Suppressor macrophage (primary cell): ENCODE measurements around the gene CAP2.

Experiments
- DNase-seq, 4 experiments: peaks; one replicate each; pipeline ENCODE4 v3.0.0-alpha.2; 2020 to 2022

The CAP2 gene

DNA sequence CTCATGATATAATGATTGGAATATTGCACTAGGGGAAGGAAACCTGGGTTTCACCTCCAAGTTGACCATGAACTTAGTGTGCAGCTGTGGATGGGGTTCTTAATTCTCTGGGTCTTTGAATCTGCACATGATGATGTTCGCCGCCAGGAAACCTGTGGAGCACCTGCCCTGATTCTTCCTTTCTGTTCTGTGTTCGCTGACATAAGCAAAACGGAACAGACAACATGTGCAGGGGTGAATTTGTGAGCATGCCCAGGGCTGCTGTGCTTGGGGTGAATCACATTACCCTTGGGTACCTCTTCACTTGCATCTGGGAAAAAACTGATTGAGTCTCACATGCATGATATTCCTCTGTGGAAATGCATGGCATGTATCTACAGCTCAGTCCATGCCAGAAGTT, 48.8 kb downstream of the CAP2 start:
- no peak for DNase-seq

DNA sequence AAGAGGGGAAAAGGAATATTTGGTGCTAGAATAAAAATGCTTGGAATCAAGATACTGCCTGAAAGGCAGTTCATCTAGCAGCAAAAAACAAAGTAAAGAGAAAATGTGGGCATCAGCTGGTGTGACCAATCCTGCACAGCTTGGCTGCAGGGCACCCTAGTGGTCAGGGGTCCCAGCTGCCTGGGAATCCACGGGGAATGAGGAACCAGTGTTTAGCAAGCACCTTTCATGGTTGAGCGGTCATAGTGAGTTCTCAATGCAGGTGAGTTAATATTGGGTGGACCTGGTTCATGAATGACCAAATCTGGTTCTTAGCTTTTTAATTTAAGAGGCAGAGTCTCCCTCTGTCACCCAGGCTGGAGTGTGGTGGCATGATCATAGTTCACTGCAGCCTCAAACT, 53.3 kb downstream of the CAP2 start:
- no peak for DNase-seq

DNA sequence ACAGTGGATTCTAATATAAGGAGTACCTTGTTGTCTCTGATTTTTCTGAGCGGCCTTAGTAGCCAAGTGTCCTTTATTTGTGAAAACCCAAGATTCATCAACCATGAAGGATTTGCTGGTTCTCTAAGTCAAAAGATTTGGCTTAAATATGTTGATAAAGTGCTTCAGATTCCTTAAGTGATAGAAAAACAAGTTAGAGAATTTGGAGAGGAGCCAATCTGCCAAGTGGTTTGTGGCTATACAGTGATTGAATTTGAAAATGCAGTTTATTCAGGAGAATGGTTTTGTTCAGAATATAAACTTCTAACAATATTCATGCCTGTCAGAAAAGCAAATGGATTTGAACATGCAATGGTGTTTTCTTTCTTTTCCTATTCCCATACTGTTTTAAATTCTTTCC, 54.8 kb downstream of the CAP2 start:
- no peak for DNase-seq

DNA sequence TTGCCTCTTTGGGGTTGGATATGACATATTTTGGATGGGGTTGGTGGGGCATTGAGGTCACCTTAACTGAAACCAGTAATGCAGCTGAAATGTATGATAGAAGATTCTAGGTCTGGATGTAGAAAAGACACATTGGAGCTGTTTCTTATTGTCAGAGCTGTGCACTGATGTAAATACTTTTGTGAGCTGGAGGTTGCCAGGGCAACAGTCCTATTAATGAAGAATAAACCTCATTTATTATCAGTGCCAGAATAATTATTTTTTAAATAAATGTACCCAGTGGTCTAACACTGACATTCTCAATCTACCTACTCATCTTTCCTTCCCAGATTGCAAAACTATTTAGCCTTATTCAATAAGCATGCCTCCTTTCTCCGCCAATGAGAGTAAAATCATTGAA, 57.0 kb downstream of the CAP2 start:
- DNase-seq, result no peak

DNA sequence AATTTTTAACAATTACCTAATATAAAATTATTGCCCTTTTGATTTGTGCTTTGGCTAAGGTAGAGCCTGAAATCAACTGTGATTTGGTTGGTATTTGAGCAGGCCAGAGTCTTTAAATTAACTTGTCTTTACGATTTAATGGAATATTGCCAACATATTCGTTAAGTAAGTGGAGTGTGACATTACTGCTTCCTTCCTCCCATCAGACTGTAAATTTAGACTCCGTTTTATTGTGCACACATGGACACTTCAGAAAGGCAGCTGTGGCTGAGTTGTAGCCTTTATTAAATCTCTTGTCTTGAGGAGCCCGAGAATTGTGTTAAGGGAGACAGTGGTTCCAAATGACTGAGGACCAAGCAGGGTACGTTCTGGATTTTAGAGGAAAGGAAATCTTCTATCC, 57.4 kb downstream of the CAP2 start:
- DNase-seq, result no peak

DNA sequence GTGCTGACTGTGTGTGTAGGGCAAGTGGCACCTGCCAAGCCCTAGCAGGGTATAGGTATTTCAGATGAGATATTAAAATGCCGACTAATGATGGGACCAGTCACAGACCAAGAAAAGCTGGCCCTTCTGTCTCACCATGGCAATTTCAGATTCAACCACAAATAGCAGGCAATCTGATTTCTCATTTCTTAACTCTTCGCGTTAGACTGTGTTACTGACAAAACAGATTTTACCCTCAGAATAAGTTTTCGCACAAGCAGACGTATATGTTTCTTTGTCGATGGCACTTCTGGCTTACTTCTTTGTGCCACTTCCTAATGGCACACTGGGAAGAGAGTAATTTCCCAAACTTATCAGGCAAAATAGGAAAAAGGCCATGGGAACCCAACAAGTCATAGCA, 58.7 kb downstream of the CAP2 start:
- DNase-seq, result no peak

DNA sequence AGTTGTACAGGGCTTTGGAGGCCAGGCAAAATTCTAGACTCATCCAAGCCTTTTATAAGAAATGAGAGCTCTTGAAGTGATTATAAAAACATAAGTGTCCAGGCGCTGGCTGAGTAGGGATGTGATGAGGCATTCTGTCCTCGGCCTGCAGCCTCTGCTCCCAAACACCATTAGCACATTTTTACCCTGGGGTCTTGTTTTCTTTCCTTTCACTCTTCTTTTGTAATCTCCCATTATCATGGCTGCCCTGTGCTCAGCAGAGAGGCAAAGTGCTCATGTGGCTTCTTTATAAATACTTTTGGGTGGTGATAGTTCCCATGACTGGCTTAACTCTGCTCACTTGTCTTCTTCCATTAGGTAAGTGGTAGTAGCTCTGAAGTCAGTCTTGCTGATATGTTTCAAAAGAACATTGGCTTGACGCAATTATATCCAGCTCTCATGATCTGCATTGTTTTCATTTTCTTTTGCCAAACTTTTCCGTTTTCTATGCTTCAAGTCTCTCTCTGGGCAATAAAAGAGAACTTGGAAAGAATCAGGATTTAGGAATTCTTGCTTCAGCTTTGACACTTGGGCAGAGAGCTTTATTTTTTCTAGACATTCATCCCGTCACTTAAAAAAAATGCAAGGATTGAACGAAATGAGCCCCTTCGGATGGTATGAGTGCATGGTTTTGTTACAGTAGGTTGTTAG, 61.1 kb downstream of the CAP2 start:
- no peak for DNase-seq

DNA sequence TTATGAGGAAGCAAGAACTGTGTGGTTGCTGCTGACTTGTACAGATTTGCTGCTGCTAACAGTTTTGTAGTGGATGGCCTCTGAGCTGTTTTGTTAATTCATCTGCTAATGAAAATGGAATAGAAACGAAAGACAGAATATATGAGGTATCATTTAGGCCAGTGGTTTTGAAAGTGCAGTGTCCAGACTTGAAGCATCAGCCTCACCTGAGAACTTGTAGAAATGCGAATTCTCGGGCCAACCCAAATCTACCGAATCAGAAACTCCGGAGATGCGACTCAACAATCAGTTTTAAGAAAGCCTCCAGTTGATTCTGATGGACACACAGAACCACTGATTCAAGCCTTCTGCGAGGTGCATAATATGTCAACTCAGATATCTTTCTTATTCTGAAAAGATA, 62.5 kb downstream of the CAP2 start:
- DNase-seq, result no peak

DNA sequence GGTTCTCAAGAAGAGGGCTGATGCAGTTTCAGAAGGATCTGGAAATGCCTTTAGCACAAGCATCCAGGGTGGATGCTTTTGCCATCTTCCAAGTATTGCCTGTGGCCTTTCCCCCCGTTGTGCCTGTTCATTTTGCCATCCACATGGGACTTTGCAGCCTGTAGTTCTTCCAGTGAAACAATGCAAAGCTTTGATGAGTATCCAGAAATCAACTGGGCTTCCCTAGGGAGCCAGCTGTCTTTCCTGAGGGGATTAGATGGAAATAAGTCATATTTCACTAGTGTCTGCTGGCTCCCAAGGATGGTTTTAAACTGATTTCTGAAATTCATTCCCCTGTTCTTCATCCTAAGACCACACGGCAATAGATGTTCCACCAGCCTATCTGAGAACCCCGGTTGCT, 63.3 kb downstream of the CAP2 start:
- no peak for DNase-seq

DNA sequence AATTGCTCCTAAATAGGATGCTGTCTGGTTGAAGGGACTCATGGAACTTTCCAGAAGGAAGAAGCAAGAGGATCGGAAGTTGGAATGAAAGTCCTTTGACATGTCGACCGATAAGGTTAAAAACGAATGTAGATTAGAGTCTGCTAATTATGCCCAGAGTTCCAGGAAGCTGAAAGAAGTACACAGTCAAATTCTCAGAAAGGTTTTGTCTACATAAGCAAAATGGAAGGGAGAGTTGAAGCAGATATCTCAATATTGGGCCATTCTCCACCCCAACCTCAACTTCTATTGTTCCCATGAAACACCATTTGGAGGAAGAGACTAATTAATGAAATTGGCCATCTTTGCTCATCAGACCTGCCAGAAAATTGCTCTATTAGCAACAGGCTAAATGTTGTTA, 64.0 kb downstream of the CAP2 start:
- DNase-seq, result no peak

DNA sequence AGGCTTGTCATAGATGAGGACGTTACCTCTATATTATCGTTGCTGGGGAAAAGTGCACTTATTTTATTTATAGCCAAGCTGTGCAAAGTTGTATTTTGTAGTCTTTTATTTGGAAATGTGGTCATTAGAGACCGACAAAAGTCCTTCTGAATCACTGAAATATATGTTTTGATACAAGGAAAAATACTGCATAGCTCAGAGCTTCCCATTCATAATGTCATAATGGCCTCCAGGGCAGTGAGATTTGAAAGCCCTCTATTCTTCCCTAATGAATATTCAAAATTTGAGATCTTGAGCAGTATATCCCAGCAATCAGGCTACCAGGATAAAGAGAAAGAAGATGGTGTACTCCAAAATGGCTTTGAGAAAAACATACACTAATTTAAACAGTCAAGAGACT, 64.6 kb downstream of the CAP2 start:
- no peak for DNase-seq

DNA sequence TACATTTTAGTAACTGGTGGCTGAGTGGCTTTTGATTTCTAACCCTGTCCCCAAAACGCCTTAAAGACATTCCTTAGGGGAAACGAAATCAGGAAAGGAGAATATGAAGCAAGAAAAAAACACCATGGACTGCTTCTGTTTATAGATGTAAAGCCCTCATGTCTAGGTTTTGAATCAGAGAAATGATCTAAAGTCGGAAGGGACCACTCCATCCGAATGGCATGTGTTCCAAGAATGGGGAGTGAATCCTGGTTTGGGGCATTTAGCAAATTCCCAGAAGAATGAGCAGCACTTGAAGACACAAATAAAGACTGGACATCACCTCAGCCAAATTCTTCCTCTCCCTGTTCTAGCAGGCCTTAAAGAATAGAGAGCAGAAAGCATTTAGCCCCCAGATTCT, 65.6 kb downstream of the CAP2 start:
- no peak for DNase-seq

DNA sequence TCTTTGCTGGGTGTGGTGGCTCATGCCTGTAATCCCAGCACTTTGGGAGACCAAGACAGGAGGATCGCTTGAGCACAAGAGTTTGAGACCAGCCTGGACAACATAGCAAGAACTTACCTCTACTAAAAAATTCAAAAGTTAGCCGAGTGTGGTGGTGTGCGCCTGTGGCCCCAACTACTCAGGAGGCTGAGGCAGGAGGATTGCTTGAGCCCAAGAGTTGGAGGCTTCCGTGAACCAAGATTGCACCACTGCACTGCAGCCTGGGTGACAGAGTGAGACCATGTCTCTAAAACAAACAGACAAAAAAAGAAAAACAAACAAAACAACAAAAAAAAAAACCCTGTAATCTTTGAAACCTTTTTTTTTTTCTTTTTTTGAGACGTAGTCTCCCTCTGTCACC, 67.5 kb downstream of the CAP2 start:
- no peak for DNase-seq

DNA sequence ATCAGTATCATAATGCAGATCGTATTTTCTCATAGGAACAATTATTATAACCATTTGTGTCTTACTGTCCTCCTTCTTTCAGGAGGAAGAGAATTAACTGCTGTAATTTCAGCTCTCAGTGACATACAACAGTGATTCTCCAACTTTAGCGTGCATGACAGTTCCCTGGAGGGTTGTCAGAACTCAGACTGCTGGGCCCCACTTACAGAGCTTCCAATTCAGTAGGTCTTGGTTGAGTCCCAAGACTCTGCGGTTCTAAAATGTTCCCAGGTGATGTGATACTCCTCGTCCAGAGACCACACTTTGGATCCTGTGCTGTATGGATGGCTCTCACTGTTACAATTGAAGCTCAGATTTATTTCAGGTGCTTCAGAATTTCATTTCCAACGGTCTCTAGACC, 72.8 kb downstream of the CAP2 start:
- no peak for DNase-seq

DNA sequence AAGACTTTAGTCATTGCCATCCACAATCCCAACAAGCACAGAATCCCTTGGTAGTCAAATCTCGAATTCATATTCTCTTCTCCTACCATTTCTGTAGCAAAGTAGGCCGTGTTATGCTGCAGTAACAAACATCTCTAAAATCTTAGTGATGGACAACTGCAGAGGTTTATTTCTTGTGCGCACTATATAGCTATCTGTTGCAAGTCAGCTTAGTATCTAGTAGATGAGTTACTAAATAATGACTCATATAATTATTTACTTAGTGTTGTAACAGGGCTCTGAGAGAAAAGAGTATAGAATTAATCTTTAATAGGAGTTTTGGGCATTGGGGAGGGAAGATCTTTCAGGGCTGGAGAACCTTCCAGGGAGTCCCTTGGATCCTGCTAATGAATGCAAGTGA, 73.3 kb downstream of the CAP2 start:
- no peak for DNase-seq

DNA sequence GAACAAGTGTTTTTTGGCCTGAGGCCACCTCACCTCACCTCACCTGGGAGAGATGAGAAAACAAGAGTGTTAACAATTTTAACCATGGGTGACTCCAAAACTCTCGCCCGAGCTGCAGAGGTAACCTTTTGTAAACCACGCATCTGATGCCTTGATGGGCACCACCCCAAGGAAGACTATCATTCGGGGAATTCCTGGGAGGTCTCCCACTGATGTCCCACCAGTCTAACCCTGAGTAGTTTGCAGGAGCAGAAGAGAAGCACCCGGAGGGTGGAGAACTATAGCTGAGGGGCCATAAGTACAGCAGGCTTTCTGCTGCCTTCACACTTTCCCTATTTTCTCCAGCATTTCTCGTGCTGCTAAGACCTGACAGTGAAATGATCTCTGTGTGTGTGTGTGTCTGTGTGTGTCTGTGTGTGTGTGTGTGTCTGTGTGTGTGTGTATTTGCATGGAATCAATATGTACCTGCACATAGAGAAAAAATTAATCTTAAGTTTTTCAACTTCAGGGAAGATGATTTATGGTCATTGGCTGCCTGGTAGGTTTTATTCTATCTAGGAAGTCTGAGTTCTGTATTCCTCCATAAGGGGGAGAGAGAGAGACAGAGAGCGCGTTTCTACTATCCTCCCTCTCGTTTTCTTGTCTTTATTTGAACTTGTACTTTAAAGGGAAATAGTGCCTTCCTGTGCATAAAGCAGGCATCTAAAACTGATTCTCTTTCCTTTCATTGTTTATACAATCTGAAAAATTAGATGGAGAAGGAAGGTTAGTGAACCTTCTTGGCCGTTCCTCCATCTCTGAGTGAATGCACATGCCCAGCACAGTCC, 75.8 kb downstream of the CAP2 start:
- DNase-seq, result no peak

DNA sequence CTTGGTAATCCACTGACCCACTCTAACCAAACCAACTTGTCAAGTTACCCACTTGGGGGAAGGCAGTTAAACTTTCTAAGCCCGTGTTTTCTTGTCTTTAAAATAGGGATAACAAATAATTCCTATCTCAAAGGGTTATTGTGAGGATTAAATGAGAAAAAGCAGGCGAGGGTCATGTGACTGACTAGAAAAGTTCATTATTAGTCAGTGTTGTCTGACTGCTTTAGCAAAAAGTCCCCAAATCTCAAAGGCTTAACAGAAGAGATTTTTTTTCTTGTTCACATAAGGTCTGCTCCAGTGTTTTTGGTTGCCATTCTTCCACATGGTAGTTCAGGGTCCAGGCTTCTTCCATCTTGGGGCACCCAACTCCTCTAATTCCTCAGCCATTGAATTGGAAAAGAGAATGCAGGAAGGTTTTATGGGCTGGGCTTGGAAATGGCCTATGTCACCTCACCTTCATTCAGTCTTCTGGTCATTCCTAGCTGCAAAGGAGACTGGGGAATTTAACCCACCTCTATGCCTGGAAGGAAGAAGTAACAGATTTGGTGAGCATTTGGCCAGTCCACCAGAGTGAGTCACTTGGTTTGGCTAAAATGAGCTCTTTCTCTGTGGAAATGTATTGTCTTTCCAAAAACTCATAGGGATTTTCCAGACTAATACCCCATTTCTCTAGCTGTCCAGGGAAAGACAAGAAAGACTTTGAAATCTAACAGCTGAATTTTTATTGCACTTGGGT, 77.0 kb downstream of the CAP2 start:
- no peak for DNase-seq

DNA sequence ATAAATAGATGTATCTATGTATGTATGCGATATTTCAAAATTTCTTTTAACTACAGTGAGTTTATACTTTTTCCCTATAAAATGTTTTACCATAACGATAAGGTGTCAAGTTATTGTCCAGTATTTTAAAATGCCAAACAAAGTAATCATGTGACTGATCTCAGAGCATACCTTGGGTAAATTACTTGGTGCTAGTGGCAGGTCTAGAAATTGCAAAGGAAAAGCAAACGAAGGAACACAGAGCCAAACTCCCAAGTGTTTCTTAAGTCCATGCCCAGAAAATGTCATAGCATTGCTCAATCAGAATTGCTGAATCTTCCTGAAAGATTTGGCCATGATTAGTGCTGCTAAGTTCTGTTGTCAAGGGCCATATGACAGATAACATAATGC, 77.5 kb downstream of the CAP2 start:
- DNase-seq, result peak; percentile 17 to 72 (median 44)

DNA sequence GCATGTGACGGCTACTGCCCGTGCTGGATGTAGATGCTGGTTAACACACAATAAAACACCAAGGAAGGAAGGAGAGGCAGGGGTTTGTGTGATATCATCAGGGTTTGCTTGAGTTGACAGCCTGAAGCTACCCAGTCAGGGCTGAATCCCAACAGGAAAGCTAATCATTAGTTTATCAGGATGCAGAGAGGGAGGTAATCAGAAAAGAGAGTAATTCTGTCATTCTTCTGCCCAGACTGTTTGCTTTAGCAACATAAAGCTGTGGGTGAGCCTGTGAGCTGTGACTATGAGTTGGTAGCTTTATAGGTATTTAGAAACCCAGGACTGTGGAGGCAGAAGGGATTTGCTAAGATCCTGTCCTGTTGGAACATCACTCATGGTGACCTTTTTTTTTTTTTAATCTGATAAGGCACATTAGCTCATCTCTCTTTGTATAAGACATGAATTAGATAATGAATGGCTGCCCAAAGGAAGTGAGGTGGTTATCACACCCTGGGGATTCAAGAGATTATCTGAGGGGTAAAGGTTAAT, 79.3 kb downstream of the CAP2 start:
- DNase-seq, result peak in 3 of 4 experiments; percentile 6 to 36 (median 13)

DNA sequence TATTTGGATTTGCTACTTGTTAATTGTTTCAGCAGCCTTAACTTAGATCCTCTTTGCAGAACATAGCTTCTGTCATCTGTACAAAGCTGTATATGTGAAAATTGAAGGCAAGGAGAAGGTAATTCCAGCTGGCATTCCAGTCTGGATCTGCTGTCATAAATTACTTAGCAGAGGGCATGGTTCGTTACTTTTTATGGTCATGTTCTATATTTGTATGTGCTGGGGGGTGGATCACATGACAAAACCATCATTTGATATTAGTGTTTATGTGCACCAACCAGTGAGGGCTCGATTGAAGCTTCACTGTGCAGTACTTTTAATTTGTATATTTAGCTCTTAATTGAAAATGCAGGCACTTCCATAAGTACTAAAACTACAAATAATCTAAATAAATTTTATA, 80.2 kb downstream of the CAP2 start:
- no peak for DNase-seq

DNA sequence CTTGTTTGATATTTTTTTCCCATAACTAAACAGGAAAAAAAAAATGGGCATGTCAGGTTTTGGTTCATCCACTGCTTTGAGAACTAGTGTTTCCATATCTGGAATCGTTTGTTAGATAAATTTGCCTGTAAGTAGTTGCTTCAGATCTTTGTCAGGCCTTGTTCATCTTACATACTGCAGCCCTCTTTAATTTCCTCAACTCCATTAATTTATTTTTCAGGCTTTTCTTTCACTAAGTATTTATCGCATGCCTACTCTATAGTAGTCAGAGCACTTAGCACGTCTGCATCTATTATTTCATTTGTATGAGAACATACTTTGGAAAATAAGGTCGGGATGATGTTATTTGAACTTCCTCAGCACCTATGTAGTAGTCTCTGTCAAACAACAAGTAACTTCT, 80.9 kb downstream of the CAP2 start:
- DNase-seq, result no peak

DNA sequence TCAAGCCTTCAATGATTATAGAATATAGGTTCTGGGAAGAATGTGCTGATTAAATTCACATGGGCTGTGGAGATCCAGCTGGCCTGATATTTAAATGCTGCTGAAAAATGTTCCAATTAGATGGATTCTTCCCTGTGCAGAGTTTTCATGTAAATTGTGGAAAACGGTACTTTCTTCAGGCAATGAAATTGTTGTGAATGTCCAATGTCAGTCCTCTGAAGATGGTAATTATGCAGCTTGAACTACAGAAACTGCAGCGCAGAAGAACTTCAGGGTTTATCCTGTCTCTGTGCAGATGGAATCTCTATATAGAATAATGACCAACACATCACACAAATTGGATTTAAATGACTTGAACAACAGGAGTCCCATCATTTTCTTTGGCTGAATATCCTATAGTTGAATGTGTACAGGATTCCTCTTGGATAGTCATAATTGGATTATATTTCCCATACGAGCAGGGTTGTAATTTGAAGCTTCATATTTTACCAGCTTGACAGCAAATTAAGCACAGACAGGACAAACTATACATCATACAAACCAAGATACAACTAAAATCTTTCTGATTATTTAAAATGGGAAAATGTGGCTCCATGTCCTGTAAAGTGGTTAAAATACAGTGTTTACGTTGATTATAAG, 82.3 kb downstream of the CAP2 start:
- no peak for DNase-seq

DNA sequence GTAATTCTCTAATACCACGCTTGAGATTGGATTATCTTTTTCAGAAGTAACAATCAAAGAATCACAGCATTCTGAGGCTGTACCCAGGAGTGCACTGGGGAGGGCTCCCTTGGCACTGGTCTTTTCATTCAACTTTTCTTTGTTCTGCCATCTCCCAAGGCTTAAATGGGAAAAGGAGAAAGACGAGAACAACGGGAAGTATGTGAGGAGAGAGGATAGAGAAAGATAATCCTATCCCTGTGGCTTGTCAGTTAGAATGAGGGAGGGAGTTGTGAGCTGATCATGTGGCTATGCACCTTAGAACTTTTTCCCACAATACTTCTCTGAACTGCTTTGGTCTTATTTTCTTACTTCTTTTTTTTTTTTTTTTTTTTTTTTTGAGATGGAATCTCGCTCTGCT, 83.1 kb downstream of the CAP2 start:
- no peak for DNase-seq
